ENCODE measurements around the gene PAFAH1B2.
"Not testable (repeated sequence)": the region's sequence is repeated elsewhere in the genome, so short reads cannot be mapped to it uniquely, and the experiment has no call there.

Gene PAFAH1B2

GRCh38 chr11:117205211-117205818 lies 61.2 kb downstream of the PAFAH1B2 start:
- ATAC-seq = no peak

- not testable (repeated sequence) for ATAC-seq
Observed at GRCh38 chr11:117206111-117206510, 62.0 kb downstream of the PAFAH1B2 start.

- ATAC-seq = not testable (repeated sequence)
Observed at GRCh38 chr11:117206859-117207258, 62.8 kb downstream of the PAFAH1B2 start.

DNA sequence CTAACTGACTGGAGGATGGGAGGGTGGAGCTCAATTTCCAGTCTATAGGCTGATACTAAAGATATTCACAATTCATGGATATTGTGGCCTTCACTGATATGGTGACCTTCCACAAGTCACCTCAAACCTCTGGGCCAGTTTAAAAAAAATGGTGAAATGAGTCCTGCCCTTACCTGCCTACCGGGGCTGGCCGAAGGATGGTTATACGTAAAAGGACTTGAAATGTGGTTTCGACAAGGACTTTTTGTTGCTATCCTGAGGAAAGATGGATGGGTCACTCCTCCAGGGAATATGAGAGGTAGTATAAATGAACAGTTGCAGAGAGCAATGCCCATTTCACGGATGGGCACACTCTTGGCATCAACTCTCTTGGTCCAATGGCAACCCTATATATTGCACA lies 63.4 kb downstream of the PAFAH1B2 start:
- ATAC-seq = not testable (repeated sequence)

DNA sequence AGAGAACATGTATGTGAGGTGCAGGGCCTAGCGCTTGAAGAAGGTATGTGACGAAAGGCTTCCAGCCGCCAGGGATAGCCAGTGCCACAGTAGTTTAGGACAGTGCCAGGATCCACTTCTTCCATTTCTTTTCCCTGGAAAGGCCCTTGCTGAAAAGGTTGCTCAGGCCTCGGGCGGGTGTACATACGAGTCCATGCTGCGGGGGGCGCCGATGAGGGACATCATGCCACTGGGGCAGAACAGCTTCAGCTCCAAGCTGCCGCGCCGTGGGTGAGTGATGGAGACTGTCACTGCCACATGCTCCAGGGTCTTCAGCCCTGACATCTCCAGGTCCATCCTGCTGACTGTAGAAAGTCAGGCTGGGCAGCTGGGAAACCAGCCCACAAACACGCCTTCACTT lies 64.6 kb downstream of the PAFAH1B2 start:
- not testable (repeated sequence) for ATAC-seq

DNA sequence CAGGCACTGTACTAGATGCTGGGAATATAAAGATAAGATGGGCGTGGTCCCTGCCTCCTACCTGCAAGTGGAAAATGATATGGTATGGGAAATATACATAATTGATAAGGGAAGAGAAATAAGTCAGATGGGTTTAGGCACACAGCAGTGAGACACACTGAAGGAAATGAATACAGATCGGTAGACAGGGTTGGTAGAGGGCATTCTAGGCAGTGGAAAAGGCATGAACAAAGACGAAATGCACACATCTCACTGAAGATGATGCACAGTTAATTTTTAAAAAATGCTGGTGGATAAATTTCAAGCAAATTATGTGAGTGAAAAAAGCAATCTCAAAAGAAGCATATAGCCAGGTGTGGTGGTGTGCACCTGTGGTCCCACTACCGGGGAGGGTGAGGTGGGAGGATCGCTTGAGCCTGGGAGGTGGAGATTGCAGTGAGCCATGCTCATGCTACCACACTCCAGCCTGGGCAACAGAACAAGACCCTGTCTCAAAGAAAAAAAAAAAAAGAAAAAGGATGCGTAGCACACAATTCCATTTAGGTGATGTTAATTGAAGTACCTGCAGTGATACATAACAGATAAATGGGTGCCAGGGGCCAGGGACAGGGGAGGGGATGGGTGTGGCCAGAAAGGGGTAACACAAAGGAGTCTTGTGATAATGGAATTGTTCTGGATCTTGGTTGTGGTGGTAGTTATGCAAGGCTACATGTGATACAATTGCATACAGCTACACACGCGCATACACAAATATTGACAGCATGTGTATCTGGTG lies 65.5 kb downstream of the PAFAH1B2 start:
- ATAC-seq = not testable (repeated sequence)

DNA sequence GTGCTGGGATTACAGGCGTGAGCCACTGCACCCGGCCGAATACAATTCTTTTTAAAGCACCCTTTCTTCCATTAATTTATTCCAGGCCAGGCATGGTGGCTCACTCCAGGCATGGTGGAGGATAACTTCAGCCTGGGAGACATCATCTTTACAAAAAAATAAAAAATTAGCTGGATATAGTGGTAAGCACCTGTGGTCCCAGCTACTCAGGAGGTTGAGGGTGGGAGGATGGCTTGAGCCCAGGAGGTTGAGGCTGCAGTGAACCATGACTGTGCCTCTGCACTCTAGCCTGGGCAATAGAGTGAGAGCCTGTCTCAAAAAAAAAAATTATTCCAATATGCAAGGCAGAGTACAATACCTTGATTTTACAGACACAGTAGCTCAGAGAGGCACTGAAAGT lies 66.5 kb downstream of the PAFAH1B2 start:
- no peak for ATAC-seq

GRCh38 chr11:117212697-117213355 lies 68.7 kb downstream of the PAFAH1B2 start:
- ATAC-seq = no peak

DNA sequence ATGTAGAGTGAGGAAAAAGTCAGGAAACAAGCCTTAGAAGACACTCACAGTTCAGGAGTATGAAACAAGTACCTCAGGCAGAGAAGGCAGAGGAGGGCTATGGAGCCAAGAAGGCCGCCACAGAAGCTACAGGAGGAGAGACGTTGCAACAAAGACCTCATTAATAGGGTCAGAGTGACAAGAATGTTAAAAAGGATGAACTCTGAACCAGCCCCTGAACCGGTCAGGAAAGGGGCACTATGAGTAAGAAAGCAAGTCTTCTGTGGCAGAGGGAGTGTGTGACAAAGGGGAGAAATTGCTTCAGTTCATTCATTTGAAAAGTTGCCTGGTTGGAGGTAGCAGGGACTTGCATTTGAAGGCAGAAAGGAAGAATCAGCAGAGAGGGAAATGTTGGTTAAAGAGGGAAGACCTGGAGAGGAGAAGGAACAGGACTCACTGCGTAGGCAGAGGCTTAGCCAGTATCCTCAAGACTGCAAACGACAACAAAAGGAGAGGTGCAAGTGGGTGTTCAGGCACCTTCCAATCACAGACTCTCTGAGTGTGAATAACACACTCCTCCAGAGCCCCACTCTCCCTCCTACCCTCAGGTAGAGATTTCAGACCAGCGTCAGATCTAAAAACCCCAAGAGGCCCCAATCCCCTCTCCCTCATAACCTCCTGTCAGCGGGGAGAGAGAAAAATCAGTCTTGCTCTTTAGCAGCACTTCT lies 70.5 kb downstream of the PAFAH1B2 start:
- no peak for ATAC-seq

GRCh38 chr11:117217141-117218084 lies 73.3 kb downstream of the PAFAH1B2 start:
- ATAC-seq = no peak

DNA sequence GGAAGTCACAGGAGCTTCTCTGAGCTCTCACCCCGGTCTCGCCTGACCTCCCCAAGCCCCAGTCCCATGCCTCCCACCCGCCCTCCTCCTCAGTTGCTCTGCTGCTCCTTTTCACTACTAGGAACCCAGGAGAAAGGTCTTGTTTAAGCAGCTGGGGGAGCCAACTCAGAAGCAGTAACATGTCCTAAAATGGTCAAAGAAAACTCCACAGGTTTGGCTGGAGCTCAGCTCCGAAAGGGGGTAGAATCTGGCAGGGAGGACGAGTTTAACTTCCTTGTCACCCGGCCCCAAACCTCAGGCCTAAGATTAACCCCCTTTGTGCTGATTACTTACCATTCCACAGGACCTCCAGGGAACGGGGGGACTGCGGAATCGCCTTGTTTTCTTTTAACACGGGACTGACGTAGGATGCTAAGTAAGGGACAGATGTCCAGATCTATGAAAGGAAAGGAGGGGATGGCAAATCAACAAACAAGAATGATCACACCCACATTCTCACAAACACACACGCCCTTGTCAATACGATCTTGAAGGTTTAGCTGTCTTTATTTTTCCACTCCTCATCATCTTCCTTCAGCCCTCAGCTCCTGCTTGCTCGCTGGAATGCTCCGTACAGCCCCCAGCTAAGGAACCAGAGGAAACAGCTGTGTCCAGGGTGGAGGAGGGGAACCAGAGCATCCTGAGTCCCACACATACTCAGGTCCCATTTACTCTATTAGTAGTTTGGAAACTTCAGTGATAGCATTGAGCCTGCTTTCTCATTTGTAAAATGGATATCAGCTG lies 74.2 kb downstream of the PAFAH1B2 start:
- ATAC-seq = no peak

DNA sequence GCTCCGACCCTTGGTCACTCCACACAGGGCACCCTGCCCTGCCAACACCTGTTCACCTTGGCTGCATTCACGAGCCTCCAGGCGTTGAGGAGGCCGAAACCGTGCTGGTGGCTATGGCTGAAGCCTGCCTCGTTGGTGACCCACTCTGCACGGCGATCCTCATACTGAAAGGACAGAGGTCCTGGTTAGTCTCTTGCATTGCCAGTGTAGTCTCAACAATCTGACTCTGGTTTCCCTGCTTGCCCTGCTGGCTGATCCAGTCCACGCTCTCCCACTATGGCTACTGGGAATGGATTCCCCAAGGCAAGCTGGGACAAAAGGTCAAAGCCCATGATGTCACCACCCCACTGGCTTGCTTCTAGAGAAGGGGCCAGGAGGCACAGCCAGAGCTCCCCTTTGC lies 74.9 kb downstream of the PAFAH1B2 start:
- ATAC-seq = no peak

DNA sequence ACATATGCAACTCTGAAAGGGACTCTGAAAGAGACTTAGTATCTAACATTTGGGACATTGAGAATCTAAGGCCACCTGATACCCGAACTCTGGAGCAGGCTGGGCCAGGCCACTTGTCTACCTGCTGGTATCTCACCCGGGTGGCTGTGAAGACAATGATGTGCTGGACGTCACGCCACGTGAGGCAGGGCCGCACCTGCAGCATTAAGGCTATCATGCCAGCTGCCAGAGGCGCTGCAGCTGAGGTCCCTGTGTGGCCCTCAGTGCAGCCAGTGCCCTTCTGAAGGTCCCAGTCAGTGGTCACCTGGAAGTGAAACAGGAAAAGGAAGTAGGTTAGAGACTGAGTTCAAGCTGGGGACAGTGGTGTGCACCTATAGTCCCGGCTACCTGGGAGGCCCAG lies 75.4 kb downstream of the PAFAH1B2 start:
- no peak for ATAC-seq

DNA sequence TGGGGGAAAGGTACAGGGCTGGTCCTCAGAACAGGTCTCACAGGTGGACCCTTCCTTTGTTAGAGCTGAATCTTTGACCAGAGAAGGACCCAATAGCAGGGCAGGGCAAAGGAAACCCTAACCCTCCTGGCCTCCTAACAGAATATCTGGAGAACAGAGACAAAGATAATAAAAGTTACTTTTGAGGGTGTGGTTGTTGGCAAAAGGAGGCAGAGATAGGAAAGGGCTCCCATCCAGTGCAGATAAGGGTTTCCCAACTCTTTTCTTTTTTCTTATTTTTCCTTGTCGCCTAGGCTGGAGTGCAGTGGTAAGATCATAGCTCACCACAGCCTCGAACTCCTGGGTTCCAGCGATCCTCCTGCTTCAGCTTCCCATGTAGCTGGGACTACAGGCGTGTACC lies 75.9 kb downstream of the PAFAH1B2 start:
- no peak for ATAC-seq

DNA sequence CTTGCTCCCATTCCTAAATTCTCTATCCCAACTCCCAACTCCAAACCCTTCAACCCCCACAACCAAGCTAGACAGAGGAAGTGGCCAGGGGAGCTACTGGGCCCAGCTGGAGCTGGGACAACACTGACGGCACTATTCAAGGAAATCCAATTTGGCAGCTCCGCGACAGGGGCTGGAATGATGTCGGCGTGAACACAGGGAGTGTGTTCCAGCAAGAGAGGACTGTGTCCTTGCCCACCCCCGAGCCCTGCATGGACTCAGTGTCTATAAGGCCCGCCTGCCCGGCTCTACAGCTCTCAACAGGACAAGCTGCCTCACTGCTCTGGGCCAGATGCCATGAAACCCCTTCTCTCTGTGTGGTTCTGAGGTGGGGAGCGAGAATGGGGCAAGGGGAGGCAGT lies 76.5 kb downstream of the PAFAH1B2 start:
- ATAC-seq = no peak

GRCh38 chr11:117220999-117221774 lies 77.1 kb downstream of the PAFAH1B2 start:
- no peak for ATAC-seq

- ATAC-seq = no peak
Observed at GRCh38 chr11:117221775-117222517, 77.9 kb downstream of the PAFAH1B2 start.

DNA sequence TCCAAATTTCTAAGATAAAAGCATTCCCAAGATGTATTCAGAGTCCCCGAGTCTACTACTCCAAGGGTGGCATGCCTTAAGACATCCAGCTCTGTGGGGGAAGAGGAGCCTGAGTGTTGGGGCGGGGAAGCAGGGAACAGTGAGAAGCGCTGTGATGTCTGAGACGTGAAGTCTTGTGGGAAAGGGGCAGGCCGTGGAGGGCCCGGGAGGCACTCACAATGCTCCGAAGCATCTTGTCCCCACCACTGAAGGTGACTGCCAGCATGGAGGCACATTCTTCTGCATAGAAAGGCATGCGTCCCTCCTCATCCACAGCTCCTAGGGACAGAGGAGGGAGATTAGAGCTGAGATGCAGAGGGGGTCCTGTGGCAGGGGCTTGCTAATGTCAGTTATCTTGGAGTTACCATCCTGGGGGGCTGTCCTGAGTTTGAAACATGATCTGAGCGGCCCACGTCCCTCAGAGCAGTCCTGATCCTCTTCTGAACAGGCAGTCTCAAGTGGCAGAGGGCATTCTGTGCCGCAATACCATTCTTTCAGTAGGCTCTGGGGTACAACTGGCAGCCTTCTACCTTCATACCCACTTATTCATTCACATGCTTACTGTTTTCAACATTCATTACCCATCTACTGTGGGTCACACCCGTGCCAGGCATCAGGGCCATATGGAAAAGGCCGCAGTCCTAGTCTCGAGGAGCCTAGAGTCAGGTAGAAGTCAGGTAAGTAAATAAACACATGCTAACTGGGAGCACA lies 79.1 kb downstream of the PAFAH1B2 start:
- ATAC-seq = no peak
